ENCODE results near the gene LCE7A. TPM values are rescaled to one million over a fixed set of nuclear protein-coding genes. Genes with fewer than 3 reads are reported as not detected.

The LCE7A gene
- polyA plus RNA-seq, 2 of the 4 experiments (the other 2 are of a cell fraction) = not detected

GRCh38 chr1:152861374-152861773 is 1.6 kb downstream of the LCE7A start:
- Histone ChIP-seq H3K9me3 (no peaks in the 10 kb centered on the region), H3K4me3 (no peak overlapping the region), H3K4me2 (no peak overlapping the region), H3K4me1 (no peaks in the 10 kb centered on the region), H3K27ac (no peak overlapping the region)
- 0% methylated on average over 4 of the region's 4 CpGs for WGBS (ENCODE audit: missing lambda C conversion rate)
- CTCF ChIA-PET = interaction anchor here (0.9 to 1.1 kb wide), 2 partner anchors 8 to 11 kb away, joined by 4 to 5 read pairs; no protein-coding TSS in a partner anchor
- no peak for ATAC-seq
- POLR2A ChIA-PET = no interaction called here
- no peak for DNase-seq (ENCODE audit: low read depth in 1 of 2, low spot score in 1 of 2)
- no peak for FAIRE-seq
- TF ChIP-seq MAFK (IDR thresholded peaks at IDR 0.05; ENCODE audit: partially characterized antibody) (no peak), FOSL2 (IDR thresholded peaks at IDR 0.05) (no peak), FOSL2 (CRISPR knock-in tag; IDR thresholded peaks at IDR 0.05) (no peak), CBX8 (IDR thresholded peaks at IDR 0.05) (no peak), ESRRA (IDR thresholded peaks at IDR 0.05; ENCODE audit: borderline replicate concordance, low read length) (no peak), MAZ (IDR thresholded peaks at IDR 0.05; ENCODE audit: borderline replicate concordance, low read depth, low read length) (no peak), HDAC2 (IDR thresholded peaks at IDR 0.05) (no peak), ATOH8 (CRISPR knock-in tag; IDR thresholded peaks at IDR 0.05; ENCODE audit: low read depth) (no peak), HMGXB4 (CRISPR knock-in tag; IDR thresholded peaks at IDR 0.05; ENCODE audit: borderline replicate concordance) (no peak), FOSB (CRISPR knock-in tag; IDR thresholded peaks at IDR 0.05) (no peak)
- TF ChIP-seq, protein P1, sequence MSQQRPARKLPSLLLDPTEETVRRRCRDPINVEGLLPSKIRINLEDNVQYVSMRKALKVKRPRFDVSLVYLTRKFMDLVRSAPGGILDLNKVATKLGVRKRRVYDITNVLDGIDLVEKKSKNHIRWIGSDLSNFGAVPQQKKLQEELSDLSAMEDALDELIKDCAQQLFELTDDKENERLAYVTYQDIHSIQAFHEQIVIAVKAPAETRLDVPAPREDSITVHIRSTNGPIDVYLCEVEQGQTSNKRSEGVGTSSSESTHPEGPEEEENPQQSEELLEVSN (IDR thresholded peaks at IDR 0.05; ENCODE audit: borderline replicate concordance, low read depth) = no peak

DNA sequence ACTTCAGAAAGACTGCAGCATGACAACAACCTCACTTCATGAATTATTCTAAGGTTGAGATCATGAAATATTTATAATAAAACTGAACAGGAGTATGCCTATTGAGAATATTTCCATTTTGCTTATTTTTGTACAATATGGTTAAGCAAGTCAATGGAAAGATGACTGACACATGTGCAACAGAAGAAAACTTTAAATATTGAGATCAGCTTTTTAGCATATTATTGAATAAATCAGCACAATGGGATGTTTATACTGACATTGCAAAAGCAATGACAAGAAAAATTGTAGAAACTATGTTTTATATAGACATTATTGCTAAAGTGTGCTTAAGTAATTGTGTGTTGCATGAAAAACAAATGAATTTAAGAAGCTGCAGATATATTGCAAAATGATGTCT is 4.6 kb downstream of the LCE7A start:
- FAIRE-seq (no peak), ATAC-seq (no peak), DNase-seq (ENCODE audit: low read depth in 1 of 2, low spot score in 1 of 2) (no peak)
- Histone ChIP-seq H3K4me2 (no peak overlapping the region), H3K27ac (no peak overlapping the region), H3K4me1 (no peaks in the 10 kb centered on the region), H3K4me3 (no peak overlapping the region), H3K9me3 (no peaks in the 10 kb centered on the region)
- POLR2A ChIA-PET = no interaction called here
- CTCF ChIA-PET = interaction anchor here (0.6 to 1.5 kb wide), 3 partner anchors 10 to 328 kb away, joined by 3 to 5 read pairs (median 3); no protein-coding TSS in a partner anchor
- no peak for TF ChIP-seq HMGXB4 (CRISPR knock-in tag; IDR thresholded peaks at IDR 0.05; ENCODE audit: borderline replicate concordance)
- no peak for TF ChIP-seq TFCP2L1 (CRISPR knock-in tag; IDR thresholded peaks at IDR 0.05)
- TF ChIP-seq ZNF302 (CRISPR knock-in tag; IDR thresholded peaks at IDR 0.05) = no peak
- TF ChIP-seq RFX5 (IDR thresholded peaks at IDR 0.05) = no peak
- TF ChIP-seq, protein P2, sequence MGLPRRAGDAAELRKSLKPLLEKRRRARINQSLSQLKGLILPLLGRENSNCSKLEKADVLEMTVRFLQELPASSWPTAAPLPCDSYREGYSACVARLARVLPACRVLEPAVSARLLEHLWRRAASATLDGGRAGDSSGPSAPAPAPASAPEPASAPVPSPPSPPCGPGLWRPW (IDR thresholded peaks at IDR 0.05) = no peak
- TF ChIP-seq NPAS2 (CRISPR knock-in tag; IDR thresholded peaks at IDR 0.05; ENCODE audit: borderline replicate concordance) = no peak
- no peak for TF ChIP-seq TP53 (CRISPR knock-in tag; IDR thresholded peaks at IDR 0.05)
- TF ChIP-seq CBX2 (IDR thresholded peaks at IDR 0.05; ENCODE audit: borderline replicate concordance, low read depth) = no peak
- no peak for TF ChIP-seq CHD4 (IDR thresholded peaks at IDR 0.05; ENCODE audit: borderline replicate concordance)
- no peak for TF ChIP-seq USF2 (IDR thresholded peaks at IDR 0.05)
- no peak for TF ChIP-seq ZC3H11A (IDR thresholded peaks at IDR 0.05)
- TF ChIP-seq EP300 (IDR thresholded peaks at IDR 0.05) = no peak
- no peak for TF ChIP-seq JUN (IDR thresholded peaks at IDR 0.05)

All from A549 (cell line).